ENCODE data around the gene DAZAP1.

- TF ChIP-seq POLR2AphosphoS5 (IDR thresholded peaks at IDR 0.05; ENCODE audit: low read depth, low read length) (peak; percentile 21; the same call in 1 of the 2 replicates), MEF2A (IDR thresholded peaks at IDR 0.05; ENCODE audit: borderline replicate concordance, low read depth) (no peak), SMC3 (IDR thresholded peaks at IDR 0.05; ENCODE audit: low read depth, low read length) (no peak)
These were observed 65.1 kb downstream of the DAZAP1 start for GRCh38 chr19:1472231-1473084.

All from SK-N-SH (cell line).